Activated CD8-positive, alpha-beta T cell treated with anti-CD3 and anti-CD28 coated beads for 36 hours (primary cell): ENCODE measurements around the gene CARD14. TPM values are rescaled to one million over a fixed set of nuclear protein-coding genes. Genes with fewer than 3 reads are reported as not detected.

Source experiments
- ATAC-seq: fragments of 200-7000 bp; cut with Tn5 transposase; one replicate; pipeline ENCODE4 v1.10.0; 2021; ENCODE audit warnings: mild to moderate bottlenecking, moderate library complexity
- CTCF ChIA-PET: fragments of 350-600 bp; sonication (Branson Sonifier 250); formaldehyde crosslinking; loops from one replicate; lab custom pipeline; 2021; ENCODE audit warnings: antibody characterized with exemption; lab: Charles Lee
- POLR2A ChIA-PET: fragments of 350-600 bp; sonication (Branson Sonifier 250); formaldehyde crosslinking; loops from one replicate; lab custom pipeline; 2021; ENCODE audit warnings: antibody characterized with exemption; lab: Charles Lee
- DNase-seq: peaks from one replicate; pipeline ENCODE4 v3.0.0-alpha.2; 2020
- H3K27ac Mint-ChIP-seq: one replicate; pipeline ENCODE4 v1.8.0; 2021; ENCODE audit warnings: mild to moderate bottlenecking, mixed read lengths
- H3K27me3 Mint-ChIP-seq: one replicate; pipeline ENCODE4 v1.8.0; 2021; ENCODE audit warnings: mixed read lengths
- H3K36me3 Mint-ChIP-seq: one replicate; pipeline ENCODE4 v1.8.0; 2021; ENCODE audit warnings: low read depth, mixed read lengths
- H3K4me1 Mint-ChIP-seq: one replicate; pipeline ENCODE4 v1.8.0; 2021; ENCODE audit warnings: low read depth, mixed read lengths
- H3K4me3 Mint-ChIP-seq: one replicate; pipeline ENCODE4 v1.8.0; 2021; ENCODE audit warnings: mild to moderate bottlenecking, moderate library complexity, mixed read lengths
- H3K9me3 Mint-ChIP-seq: one replicate; pipeline ENCODE4 v1.8.0; 2021; ENCODE audit warnings: mixed read lengths
- intact Hi-C: fragments of 100-400 bp; cut with micrococcal nuclease; formaldehyde crosslinking; loops from one replicate; pipeline ENCODE4 v1.10.0; 2022
- total RNA-seq, 2 experiments: library from RNA; stranded (reverse); gene quantifications; one replicate each; pipeline ENCODE4 v1.2.3, GENCODE V29; 2021
- TF ChIP-seq, protein P1 (sequence below): fragments of 200-600 bp; IDR thresholded peaks from one replicate; pipeline ENCODE4 v1.8.0; 2022; ENCODE audit warnings: antibody characterized with exemption, mild to moderate bottlenecking

Gene CARD14
- total RNA-seq, 2 experiments from 2014 or later: 0.11 to 0.50 TPM

DNA sequence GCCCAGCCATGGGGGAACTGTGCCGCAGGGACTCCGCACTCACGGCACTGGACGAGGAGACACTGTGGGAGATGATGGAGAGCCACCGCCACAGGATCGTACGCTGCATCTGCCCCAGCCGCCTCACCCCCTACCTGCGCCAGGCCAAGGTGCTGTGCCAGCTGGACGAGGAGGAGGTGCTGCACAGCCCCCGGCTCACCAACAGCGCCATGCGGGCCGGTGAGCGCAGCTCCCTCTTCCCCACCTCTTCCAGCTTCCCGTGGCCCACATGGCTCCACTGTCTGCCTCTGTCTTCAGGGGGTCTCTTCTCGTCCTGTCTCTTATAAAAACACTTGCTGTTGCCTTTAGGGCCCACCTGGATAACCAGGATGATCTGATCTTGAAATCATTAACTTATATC, 11.6 kb downstream of the CARD14 start:
- no peak for DNase-seq
- CTCF ChIA-PET: interaction anchor here (1.6 kb wide), 1 partner anchor 14 kb away, joined by 4 read pairs; no protein-coding TSS in a partner anchor
- H3K36me3 Mint-ChIP-seq: no peaks in the 10 kb centered on the region
- intact Hi-C loops: no loop called here
- TF ChIP-seq, protein P1, sequence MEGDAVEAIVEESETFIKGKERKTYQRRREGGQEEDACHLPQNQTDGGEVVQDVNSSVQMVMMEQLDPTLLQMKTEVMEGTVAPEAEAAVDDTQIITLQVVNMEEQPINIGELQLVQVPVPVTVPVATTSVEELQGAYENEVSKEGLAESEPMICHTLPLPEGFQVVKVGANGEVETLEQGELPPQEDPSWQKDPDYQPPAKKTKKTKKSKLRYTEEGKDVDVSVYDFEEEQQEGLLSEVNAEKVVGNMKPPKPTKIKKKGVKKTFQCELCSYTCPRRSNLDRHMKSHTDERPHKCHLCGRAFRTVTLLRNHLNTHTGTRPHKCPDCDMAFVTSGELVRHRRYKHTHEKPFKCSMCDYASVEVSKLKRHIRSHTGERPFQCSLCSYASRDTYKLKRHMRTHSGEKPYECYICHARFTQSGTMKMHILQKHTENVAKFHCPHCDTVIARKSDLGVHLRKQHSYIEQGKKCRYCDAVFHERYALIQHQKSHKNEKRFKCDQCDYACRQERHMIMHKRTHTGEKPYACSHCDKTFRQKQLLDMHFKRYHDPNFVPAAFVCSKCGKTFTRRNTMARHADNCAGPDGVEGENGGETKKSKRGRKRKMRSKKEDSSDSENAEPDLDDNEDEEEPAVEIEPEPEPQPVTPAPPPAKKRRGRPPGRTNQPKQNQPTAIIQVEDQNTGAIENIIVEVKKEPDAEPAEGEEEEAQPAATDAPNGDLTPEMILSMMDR: no peak
- no peaks in the 10 kb centered on the region for H3K4me1 Mint-ChIP-seq
- no peaks in the 10 kb centered on the region for H3K27me3 Mint-ChIP-seq
- H3K9me3 Mint-ChIP-seq: no peaks in the 10 kb centered on the region
- H3K4me3 Mint-ChIP-seq: no peak overlapping the region
- no peak overlapping the region for H3K27ac Mint-ChIP-seq
- POLR2A ChIA-PET: no interaction called here
- no peak for ATAC-seq

DNA sequence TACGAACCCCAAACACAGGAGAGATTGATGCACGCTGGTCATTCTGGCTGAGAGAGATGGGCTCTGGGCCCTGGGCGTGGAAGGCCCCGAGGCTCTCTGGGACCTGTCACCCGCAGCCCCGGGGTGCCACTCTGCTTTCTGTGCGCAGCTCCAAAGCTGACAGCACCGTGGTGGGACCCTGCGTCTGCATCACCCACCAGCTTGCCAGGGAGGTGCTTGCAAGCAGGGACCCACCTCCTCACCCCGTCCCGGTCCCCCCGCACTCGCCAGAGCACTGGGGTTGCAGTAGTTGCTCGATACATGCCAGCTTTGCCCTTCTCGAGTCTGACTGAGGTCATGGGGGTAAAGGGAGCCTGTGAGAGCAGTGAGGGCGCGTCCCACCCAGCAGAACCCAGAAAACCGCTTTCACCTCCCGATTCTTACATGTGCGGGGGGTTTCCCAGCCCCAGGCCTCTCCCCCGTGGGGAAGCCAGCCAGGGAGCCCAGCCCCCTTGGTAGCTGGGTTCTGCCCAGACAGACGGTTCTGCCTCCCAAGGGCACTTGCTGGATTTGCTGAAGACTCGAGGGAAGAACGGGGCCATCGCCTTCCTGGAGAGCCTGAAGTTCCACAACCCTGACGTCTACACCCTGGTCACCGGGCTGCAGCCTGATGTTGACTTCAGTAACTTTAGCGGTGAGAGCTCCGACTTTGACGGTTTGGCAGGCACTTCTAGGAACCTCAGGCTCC, 12.5 kb downstream of the CARD14 start:
- H3K36me3 Mint-ChIP-seq: no peaks in the 10 kb centered on the region
- H3K4me3 Mint-ChIP-seq: no peak overlapping the region
- H3K27me3 Mint-ChIP-seq: no peaks in the 10 kb centered on the region
- H3K27ac Mint-ChIP-seq: no peak overlapping the region
- TF ChIP-seq, protein P1: no peak
- ATAC-seq: no peak
- no peaks in the 10 kb centered on the region for H3K9me3 Mint-ChIP-seq
- POLR2A ChIA-PET: interaction anchor here (1.8 kb wide), 1 partner anchor 14 kb away, joined by 6 read pairs; no protein-coding TSS in a partner anchor
- CTCF ChIA-PET: interaction anchor here (0.7 to 1.6 kb wide), 2 partner anchors 13 to 81 kb away, joined by 3 to 4 read pairs; partner anchors contain the start of gene GAA
- DNase-seq: no peak
- no peaks in the 10 kb centered on the region for H3K4me1 Mint-ChIP-seq
- intact Hi-C loops: no loop called here

DNA sequence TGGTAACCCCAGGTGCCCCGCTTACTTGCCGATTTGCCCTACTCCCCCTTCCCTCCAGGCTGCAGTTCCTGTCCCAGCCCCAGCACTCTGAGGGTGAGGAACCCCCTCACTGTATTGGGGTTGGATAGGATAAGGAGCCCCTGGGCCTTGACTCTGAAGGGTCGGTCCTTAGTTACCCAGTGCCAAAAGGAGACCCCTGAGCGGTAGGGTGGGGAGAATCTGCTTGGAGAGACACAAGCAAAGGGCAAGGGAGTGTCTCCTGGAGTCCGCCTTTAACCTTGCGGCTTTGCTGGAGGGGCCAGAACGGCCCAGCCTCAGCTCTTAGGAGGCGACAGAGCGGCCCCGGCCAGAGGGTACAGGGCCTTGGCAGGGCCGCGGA, 13.0 kb downstream of the CARD14 start:
- H3K36me3 Mint-ChIP-seq: no peaks in the 10 kb centered on the region
- H3K27ac Mint-ChIP-seq: no peak overlapping the region
- CTCF ChIA-PET: interaction anchor here (0.9 to 1.6 kb wide), 2 partner anchors 13 to 81 kb away, joined by 3 to 4 read pairs; partner anchors contain the start of gene GAA
- no peaks in the 10 kb centered on the region for H3K9me3 Mint-ChIP-seq
- TF ChIP-seq, protein P1: no peak
- POLR2A ChIA-PET: interaction anchor here (1.8 kb wide), 1 partner anchor 14 kb away, joined by 6 read pairs; no protein-coding TSS in a partner anchor
- intact Hi-C loops: no loop called here
- H3K4me3 Mint-ChIP-seq: no peak overlapping the region
- H3K27me3 Mint-ChIP-seq: no peaks in the 10 kb centered on the region
- H3K4me1 Mint-ChIP-seq: no peaks in the 10 kb centered on the region
- DNase-seq: no peak
- no peak for ATAC-seq

DNA sequence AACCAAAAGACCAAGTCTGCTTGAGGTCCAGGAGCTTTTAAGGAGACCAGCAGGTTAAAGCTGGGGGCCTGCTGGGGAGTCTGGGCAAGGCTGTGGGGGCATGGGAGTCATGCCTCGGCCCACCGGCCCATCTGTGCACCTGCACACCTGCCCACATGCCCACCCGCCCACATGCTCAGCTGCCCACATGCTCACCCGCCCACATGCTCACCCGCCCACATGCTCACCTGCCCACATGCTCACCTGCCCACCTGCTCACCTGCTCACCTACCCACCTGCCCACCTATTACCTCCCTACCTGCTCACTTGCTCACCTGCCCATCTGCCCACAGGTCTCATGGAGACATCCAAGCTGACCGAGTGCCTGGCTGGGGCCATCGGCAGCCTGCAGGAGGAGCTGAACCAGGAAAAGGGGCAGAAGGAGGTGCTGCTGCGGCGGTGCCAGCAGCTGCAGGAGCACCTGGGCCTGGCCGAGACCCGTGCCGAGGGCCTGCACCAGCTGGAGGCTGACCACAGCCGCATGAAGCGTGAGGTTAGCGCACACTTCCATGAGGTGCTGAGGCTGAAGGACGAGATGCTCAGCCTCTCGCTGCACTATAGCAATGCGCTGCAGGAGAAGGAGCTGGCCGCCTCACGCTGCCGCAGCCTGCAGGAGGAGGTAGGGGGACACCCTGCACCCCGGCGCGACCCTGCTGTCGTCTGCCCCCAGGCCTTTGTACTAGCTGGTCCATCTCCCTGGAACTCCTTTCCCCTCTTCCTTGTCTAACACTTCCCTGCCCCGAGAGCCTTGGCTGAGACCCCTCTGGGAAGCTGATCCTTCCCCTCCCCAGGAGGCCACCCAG, 14.0 kb downstream of the CARD14 start:
- intact Hi-C loops: no loop called here
- CTCF ChIA-PET: interaction anchor here (0.9 to 1.9 kb wide), 2 partner anchors 12 to 82 kb away, joined by 3 to 5 read pairs; partner anchors contain the start of gene GAA
- H3K9me3 Mint-ChIP-seq: no peaks in the 10 kb centered on the region
- H3K27me3 Mint-ChIP-seq: no peaks in the 10 kb centered on the region
- TF ChIP-seq, protein P1: no peak
- POLR2A ChIA-PET: interaction anchor here (0.6 to 1.8 kb wide), 2 partner anchors 13 to 17 kb away, joined by 3 to 6 read pairs; no protein-coding TSS in a partner anchor
- no peaks in the 10 kb centered on the region for H3K36me3 Mint-ChIP-seq
- no peak overlapping the region for H3K27ac Mint-ChIP-seq
- DNase-seq (no peak), ATAC-seq (no peak)
- no peaks in the 10 kb centered on the region for H3K4me1 Mint-ChIP-seq
- no peak overlapping the region for H3K4me3 Mint-ChIP-seq
